AG04450 (cell line): ENCODE results near the gene RPTOR. TPM values are rescaled to one million over a fixed set of nuclear protein-coding genes. Genes with fewer than 3 reads are reported as not detected.

Source experiments
- CTCF ChIA-PET: fragments of 300-600, 350-600 bp; formaldehyde crosslinking; extraction: SDS; loops from one replicate; lab custom pipeline; 2022; ENCODE audit warnings: antibody characterized with exemption, inconsistent platforms; lab: Charles Lee
- POLR2A ChIA-PET: fragments of 350-600 bp; formaldehyde crosslinking; extraction: SDS; loops from one replicate; lab custom pipeline; 2021; ENCODE audit warnings: antibody characterized with exemption, inconsistent platforms; lab: Yijun Ruan, JAX
- DNase-seq: peaks from one replicate; pipeline ENCODE4 v3.0.0-alpha.2; 2011; ENCODE audit warnings: low read depth, low spot score
- H3K27ac ChIP-seq: one replicate; pipeline ENCODE4 v1.5.1; 2012; ENCODE audit warnings: low read depth, low read length, control low read depth
- H3K27me3 ChIP-seq: one replicate; pipeline ENCODE4 v1.6.0; 2012; ENCODE audit warnings: low read length; ENCODE audit not compliant: control insufficient read depth, insufficient read depth
- H3K4me3 ChIP-seq: 2 replicates; pipeline ENCODE4 v1.5.1; 2011; ENCODE audit warnings: mild to moderate bottlenecking, low read depth, low read length, control low read depth
- H3K9me3 ChIP-seq: 2 replicates; pipeline ENCODE4 v1.5.1; 2012; ENCODE audit warnings: low read length; ENCODE audit not compliant: control insufficient read depth, insufficient read depth
- CTCF ChIP-seq: IDR thresholded peaks from 2 replicates; pipeline ENCODE4 v1.5.1; 2011; ENCODE audit warnings: low read depth, low read length, control low read depth, inconsistent platforms
- polyA plus RNA-seq: library from polyadenylated mRNA; depleted of rRNA; stranded (reverse); fragments of >200 nt; gene quantifications from 2 replicates; pipeline ENCODE4 v1.2.3, GENCODE V29; 2011

Gene RPTOR
- polyA plus RNA-seq, 1 experiment, result 6.2 TPM

GRCh38 chr17:80793421-80793820, 248.8 kb downstream of the RPTOR start:
- ChIA-PET POLR2A (interaction anchor here (1.0 kb wide), 1 partner anchor 40 kb away, joined by 3 read pairs; no protein-coding TSS in a partner anchor), CTCF (no interaction called here)
- no peak for TF ChIP-seq CTCF
- Histone ChIP-seq H3K4me3 (no peak overlapping the region), H3K27me3 (no peaks in the 10 kb centered on the region), H3K9me3 (no peaks in the 10 kb centered on the region; the same call in 1 of the 2 replicates), H3K27ac (peak overlapping the region; percentile 75)
- no peak for DNase-seq

- no peak for TF ChIP-seq CTCF
- Histone ChIP-seq H3K9me3 (no peaks in the 10 kb centered on the region; the same call in 1 of the 2 replicates), H3K27me3 (no peaks in the 10 kb centered on the region), H3K4me3 (no peak overlapping the region), H3K27ac (peak overlapping the region; percentile 75)
- ChIA-PET POLR2A (interaction anchor here (1.0 to 1.2 kb wide), 2 partner anchors 20 to 39 kb away, joined by 3 to 5 read pairs; no protein-coding TSS in a partner anchor), CTCF (no interaction called here)
- DNase-seq, result no peak
These were observed 249.2 kb downstream of the RPTOR start for GRCh38 chr17:80793851-80794267.

- DNase-seq, result no peak
- ChIA-PET POLR2A (interaction anchor here (1.0 to 1.2 kb wide), 2 partner anchors 21 to 38 kb away, joined by 3 to 5 read pairs; no protein-coding TSS in a partner anchor), CTCF (no interaction called here)
- no peaks in the 10 kb centered on the region for H3K27me3 ChIP-seq
- peak overlapping the region; percentile 80 for H3K27ac ChIP-seq
- H3K9me3 ChIP-seq, result no peaks in the 10 kb centered on the region; the same call in 1 of the 2 replicates
- no peak for TF ChIP-seq CTCF
- no peak overlapping the region for H3K4me3 ChIP-seq
These were observed 249.8 kb downstream of the RPTOR start for GRCh38 chr17:80794281-80795089.

- Histone ChIP-seq H3K27ac (no peak overlapping the region), H3K27me3 (no peaks in the 10 kb centered on the region), H3K9me3 (no peaks in the 10 kb centered on the region; the same call in 1 of the 2 replicates), H3K4me3 (no peak overlapping the region)
- no peak for TF ChIP-seq CTCF
- DNase-seq, result no peak
- ChIA-PET CTCF (no interaction called here), POLR2A (no interaction called here)
These were observed 250.5 kb downstream of the RPTOR start for GRCh38 chr17:80795090-80795580.

- ChIA-PET CTCF (no interaction called here), POLR2A (no interaction called here)
- no peak for TF ChIP-seq CTCF
- DNase-seq, result no peak
- no peak overlapping the region for H3K4me3 ChIP-seq
- H3K27ac ChIP-seq, result no peak overlapping the region
- H3K9me3 ChIP-seq, result no peaks in the 10 kb centered on the region; the same call in 1 of the 2 replicates
- no peaks in the 10 kb centered on the region for H3K27me3 ChIP-seq
These were observed 251.1 kb downstream of the RPTOR start for GRCh38 chr17:80795754-80796153.
